Measurements from ENCODE around the gene ICOS.

The ICOS gene, protein sequence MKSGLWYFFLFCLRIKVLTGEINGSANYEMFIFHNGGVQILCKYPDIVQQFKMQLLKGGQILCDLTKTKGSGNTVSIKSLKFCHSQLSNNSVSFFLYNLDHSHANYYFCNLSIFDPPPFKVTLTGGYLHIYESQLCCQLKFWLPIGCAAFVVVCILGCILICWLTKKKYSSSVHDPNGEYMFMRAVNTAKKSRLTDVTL

DNA sequence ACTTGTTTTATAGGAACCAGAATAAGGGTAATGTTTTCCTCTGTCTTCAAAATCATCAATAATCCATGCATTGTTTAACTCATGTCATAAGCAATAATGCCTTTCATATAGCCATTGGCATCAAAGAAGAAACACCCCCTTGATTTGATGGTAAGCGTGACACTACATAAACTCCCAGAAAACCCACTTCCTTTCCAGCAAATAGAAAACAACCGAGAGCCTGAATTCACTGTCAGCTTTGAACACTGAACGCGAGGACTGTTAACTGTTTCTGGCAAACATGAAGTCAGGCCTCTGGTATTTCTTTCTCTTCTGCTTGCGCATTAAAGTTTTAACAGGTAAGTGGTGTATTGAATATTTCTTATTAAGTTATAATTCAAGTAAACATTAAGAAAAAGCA, at the start of gene ICOS:
Gene ICOS (plus strand): TSS at position 229 of the 400 bp plus-strand sequence. CDS start 52 bp downstream, at position 281.
- no peak for DNase-seq

DNA sequence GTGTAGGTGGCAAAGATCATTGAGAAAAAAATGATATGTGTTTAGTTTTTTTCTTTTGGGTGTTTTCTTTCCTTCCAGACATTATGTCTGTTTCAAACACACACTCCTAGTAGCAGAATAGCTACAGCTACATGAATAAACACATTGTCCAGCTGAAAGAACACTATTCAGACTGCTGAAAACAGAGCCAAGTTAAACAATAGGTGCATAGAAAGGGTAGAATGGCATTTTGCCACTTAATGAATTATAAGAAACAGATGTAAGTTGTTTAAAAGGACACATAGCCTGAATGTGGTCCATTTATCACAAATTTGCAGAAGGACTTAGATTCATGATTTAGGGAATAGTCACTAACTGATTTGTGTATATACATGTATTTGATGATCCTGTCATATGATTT, 48.9 kb upstream of the ICOS start:
- no peak for DNase-seq

DNA sequence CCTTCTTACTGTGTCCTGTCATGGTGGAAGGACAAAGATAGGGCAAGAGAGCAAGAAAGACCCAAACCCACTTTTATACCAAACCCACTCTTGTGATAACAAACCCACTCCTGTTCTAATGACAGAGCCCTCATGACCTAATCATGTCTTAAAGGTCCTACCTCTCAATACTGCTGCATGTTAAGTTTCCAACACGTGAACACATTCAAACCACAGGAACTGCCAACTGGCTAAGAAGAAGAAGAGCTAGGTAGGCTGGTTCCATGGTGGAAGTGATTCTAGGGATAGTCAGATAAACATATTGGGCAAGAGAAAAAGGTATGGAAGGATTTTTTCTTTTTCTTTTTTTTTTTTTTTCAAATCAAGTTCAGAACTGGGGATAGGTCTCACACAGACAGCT, 47.0 kb upstream of the ICOS start:
- no peak for DNase-seq

DNA sequence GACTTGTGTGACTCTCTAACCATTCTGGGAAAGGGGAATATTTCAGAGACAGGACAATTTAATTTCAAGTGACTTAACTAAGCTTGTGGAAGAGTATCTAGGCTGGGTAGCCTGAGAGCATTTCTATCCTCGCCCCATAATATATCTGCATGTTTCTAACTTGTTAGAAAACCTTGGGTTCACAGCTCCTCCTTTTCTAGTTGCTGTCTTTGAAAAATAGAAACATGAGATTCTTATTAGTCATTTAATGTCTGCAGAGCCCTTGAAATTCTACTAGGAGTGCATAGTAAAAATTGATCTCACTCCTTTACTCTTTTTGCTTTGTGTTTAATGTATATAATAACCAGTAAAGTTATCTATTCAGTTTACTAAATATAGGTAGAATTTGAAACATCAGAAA, 46.6 kb upstream of the ICOS start:
- DNase-seq, result no peak

DNA sequence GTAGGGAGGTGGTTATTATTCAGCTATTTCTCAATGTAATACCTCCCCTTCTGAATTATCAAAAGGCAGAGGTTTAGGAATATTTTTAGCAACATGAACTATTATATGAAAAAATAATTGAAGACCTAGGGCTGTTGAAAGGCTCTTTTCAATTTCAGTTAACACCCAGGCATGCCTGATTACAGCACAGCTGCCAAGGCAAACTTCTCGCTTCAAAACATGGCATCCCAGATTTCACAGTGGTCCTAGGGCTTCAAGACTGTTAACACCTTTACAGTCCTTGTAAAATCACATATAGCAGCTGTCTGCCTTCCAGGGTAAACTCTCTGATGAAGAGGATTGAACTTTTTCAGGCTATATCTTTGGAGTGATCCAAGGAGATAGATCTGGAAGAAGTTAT, 45.8 kb upstream of the ICOS start:
- DNase-seq, result no peak

DNA sequence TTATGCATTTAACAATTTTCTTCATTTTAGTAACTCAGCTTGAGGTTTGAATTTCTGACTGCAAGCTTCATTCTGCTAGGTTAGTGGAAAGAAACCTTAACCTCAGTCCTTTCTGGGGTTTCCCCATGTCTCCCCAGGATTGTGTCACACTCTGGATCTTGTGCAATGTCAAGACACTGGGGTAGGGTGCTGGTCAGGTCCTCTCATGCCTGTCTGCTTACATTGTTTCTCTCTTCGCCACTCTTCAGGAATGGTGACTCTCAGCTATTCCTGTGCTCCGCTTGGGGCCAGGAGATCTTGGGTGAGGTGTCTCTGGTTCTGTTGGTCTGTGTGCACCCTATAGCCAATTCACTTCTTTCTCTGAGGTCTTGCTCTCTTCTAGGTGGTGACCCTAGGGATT, 45.1 kb upstream of the ICOS start:
- no peak for DNase-seq

DNA sequence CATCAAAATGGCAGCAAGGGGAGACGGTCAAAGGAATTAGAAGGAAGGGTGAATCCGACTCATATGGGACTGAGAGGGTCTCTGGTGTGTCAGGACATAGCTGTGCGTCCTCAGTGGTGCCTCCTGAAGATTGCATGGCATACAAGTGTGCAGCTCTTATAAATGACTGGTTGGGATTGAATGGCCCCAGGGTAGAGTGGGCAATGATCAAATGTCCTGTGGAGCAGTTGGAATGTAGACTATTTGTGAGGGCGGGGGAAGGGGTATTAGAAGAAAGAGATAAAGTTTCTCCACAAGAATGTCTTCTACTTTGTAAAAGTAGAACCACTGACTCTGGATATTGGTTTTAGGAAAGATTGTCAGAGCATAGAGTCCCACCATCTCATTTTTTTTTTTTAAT, 44.4 kb upstream of the ICOS start:
- DNase-seq, result no peak

DNA sequence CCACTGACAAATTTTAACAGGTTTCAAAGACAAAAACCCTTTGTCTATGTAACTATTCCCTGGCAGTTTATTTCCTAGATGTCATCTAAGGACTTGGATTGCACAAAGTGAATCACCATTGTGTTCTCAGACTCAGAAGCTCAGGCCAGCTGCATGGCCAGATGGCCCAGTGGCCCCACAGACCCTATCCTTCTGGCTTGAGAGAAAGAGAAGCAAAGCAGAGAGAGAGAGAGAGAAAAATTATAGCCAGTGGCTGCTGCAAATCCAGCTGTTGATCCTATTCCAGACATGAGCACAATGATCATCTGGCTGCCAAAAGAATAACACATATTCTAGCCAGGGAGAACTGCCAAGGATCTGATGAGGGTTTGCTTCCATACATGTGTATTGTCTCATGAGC, 43.2 kb upstream of the ICOS start:
- DNase-seq, result no peak

DNA sequence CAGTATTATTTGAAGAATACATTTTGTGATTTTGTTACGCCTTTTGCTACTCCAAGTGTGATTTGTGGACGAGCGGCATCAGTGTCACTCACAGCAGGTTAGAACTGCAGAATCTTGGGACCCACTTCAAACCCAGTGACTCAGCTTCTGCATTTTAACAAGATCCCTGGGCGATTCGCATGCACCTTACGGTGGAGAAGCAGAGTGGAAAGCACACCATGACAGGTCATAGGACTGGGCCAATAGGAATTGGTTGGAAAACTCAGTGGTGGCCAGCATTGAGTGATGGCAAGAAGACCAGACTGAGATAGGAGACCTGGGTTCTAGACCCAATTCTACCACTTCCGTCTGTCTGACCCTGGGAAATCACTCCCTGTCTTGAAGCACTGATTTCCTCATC, 42.7 kb upstream of the ICOS start:
- no peak for DNase-seq

DNA sequence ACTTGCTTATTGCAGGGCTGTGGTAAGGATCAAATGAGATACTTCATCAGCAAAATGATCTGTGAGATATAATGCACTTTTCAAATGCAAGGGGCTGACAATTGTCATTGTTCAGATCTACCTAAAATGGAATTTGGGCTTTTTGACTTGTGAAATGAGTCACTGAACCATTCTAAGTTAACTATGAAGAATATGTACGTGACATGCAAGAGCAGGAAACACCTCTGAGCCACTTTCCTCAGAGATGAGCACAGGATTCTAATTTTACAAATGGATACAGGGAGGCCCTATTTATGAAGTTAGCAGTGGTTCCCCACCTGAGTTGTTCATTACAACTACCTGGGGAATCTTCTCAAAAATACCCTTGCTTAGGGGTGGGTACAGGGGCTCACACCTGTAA, 42.3 kb upstream of the ICOS start:
- DNase-seq, result no peak

DNA sequence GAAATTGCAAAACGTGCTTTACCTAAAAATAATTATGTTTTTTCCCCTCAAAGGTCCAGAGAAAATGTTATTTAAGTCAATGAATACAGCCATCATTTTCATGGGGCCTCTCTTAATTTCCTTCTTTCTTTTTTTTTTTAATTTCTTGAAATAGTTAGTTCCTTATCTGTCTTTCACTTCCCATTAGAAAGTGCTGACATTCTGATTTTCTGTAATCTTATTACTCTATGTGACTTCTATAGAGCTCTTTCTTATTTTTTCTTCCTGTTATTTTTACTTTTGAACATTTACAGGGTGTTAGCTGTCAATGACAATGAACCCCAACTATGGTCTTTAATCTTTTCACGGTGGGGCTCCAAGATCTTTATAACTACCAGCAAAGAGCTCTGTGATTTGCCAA, 39.0 kb upstream of the ICOS start:
- DNase-seq, result no peak

DNA sequence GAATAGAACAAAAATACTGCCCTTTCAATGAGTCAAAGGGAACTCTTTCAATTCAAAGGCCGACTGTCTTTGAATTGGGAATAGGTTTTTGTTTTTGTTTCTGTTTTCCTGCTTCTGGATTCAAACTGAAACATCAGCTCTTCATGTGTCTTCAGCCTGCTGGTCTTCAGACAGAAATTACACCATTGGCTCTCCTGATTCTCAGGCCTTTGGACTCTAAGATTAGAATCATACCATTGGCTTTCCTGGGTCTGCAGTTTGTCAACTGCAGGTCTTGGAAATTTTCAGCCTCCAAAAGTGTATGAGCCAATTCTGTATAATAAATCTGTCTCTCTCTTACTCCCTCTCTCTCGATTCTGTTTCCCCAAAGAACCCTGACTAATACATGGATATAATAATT, 37.9 kb upstream of the ICOS start:
- DNase-seq, result no peak

DNA sequence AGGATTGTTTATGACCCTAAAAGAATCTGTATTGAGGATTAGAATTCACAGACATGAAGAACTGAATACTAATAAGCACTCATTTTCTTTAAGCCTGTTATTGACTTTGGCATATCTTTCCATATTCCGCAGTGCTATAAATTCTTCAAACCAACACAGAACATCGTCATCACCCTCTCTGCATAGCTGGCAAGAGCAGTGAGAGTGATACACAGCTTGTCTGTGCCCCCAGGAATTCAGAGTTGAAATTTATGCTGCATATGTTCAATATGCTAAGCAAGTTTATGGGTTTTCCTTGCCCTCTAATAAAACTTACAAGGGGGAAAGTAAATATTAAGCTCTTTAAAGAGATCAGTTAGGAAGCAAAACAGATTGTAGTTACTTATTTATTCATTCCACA, 36.3 kb upstream of the ICOS start:
- no peak for DNase-seq

DNA sequence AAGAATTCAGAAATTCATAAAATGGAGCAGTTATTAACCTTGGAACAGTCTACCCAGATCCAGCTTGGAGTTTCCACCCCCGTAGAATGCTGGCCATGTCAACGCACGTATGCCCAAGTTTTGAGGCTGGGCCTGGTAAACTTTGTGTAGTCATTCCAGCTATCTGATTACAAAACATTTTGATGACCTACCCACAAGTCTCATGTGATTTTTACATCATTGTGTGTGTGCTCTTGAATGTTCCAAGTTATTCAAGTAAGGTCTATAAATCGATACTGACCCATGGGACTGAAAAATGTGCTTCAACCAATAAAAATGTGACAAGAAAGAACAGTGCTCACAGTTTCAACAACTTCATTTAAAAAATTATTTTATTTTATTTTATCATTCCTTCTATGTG, 32.5 kb upstream of the ICOS start:
- no peak for DNase-seq

DNA sequence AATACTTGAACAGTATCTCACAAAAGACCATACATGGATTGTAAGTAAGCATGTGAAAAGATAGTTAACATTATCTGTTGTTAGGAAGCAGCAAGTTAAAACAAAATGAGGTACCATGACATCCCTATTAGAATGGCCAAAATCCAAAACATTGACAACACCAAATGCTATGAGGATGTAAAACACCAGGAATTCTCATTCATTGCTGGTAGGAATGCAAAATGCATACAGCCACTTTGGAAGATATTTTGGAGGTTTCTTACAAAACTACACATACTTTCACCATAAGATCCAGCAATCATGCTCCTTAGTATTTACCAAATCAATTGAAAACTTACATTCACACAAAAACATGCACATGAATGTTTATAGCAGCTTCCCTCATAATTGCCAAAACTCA, 30.9 kb upstream of the ICOS start:
- no peak for DNase-seq

DNA sequence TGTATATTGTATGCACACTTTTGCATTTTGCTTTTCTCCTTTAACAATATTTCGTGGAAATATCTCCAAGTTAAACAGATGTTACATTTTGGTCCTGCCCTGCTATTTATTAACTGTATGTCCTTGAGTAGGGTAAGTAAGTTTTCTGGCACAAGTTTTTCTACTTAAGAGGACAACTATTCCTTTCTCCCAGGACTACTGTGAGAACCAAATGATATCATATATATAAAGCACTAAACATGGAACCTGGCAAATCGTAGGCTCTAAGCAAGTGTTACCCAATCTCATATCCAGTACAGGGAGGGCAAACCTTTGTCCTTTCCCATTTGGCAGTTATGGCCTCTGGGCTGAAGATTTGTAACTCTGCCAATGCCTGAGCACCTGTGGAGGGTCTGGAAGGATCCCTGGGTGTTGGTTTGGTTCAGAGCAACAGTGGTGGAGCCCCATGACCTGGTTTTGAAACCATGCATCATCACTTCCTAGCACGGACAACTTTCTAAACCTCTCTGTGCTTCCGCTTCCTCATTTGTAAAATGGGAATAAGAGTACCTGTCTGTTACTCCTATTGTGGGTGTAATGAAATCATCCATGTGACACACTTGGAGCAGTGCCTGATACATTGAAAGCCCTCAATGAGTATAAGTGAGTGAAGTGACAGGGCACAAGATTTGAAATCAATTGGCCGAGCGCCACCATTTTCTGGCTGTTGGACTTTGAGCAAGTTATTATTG, 28.3 kb upstream of the ICOS start:
- DNase-seq, result no peak

DNA sequence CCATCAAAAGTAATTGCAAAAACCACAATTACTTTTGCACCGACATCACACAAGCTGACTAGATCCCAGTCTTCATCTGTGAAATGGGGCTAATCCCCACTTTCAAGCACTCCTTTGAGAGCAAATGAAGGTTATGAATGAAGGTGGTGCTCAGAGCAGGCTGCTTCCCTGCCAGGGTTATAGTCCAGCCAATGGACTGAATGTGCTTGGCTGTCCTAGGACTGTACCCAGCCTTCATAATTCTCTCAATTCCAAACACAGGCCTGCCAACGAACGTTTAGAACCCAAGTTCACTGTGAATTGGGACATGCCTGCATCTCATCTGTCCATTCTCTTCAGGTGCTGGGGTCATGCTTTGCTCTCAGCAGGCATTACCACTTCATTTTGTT, 27.8 kb upstream of the ICOS start:
- no peak for DNase-seq

DNA sequence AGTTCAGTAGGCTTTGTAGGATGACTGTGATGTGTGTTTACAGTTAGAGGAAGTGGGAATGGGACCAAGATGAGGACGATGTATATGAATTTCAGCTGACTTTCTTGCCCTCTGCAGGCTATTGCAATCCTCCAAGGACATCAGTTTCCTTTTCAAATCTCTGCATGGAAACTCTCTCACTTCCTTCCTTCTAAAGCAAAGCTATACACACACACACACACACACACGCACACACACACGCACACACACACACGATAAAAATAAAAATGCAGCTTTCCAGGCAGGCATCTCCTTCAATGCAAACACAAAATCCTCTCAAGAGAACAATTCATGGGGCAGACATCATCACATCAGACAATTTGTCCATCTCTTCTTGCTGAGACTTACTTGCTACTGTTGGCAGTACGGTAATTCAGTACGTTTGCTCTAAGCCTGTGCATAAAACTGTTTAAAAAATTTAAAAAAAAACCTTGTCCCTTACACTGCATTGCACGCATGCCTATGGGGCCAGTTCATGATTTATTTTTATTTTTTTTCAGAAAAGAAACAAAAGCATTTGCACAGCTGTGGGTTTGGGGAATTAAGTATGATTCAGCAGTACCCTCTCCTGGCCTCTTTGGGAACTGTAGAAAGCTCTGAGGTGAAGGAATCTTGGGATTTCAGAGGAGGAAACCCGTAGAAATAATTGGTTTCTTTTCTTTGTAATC, 27.1 kb upstream of the ICOS start:
- DNase-seq, result no peak

DNA sequence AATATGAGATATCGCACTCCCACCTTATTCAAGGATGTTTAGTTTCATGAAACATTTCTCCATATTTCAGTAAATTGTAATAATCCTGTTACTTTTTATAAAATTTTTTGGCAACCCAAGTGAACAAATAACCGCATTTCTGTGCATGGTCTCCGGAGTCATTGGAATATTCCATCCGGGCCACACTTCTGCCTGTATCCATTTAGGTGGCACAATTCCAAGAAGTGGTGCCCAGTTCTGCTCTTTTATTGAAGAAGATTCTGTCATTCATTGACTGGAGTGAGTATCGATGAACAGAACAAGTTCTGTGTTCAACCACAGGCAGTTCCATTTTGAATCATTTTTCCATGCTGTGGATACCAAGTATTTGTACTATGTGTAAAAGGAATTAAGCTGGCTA, 26.6 kb upstream of the ICOS start:
- no peak for DNase-seq

DNA sequence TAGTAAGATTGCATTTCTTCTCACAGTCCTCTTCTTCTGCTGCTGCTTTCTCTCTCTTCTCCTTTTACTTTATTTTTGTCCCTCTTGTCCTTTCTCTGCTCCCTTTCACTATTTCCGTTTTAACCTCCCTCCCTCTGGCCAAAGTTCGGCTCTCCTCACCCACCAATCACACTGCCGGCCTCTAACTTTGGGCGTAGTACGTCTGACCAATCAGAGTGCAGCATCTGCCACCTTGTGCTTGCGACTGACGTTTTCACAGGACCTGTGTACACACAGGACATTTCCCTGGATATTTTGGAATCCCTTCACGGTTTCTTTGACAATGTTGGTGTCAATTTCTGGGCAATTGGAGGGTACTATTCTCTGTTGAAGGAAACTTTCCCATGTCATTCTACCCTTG, 22.6 kb upstream of the ICOS start:
- DNase-seq, result no peak

DNA sequence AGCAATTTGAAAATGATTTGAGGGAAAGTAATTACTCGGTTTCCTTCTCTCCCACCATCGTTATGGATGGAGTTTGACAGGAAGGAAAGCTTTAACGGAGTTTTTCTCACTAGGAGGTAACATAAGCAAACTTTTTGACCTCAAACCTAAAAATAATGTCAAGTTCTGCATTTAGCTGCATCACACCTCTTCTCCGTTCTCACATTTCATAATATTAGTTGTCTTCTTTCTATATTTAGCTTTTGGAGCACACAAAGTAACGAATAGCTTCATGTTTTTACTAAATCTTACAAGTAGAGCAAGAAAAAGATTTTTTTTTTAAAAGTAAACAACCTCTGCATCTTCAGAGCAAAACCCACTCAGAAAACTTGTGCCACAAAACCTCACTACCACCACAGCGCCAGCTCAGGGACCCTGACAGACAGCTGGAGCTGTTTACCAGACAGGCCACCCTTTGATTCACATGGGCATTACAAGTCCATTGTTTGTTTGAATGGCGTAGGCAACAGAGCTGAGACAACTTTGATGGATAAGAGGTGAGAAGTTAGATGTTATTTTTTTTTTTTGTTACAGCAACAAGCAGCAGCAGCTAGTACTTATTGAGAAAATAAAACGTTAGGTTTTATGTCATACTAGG, 21.9 kb upstream of the ICOS start:
- DNase-seq, result no peak

DNA sequence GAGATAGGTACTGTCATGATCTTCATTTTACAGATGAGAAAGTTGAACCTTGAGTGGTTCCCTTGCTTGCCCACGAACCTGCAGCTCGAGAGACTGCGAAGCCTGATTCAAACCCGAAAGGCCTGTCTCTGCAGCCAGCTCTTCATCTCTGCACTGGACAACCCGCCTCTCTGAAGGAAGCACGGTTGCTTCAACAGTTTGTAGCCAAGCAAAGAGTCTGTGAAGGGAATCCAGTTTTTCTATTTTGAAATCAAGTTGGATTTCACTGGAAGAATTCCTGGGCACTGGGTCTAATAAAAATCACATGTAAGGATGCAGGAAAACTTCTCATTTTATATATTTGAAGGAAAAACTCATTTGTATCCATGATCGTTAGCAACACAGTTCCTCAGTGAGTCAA, 21.3 kb upstream of the ICOS start:
- DNase-seq, result no peak

DNA sequence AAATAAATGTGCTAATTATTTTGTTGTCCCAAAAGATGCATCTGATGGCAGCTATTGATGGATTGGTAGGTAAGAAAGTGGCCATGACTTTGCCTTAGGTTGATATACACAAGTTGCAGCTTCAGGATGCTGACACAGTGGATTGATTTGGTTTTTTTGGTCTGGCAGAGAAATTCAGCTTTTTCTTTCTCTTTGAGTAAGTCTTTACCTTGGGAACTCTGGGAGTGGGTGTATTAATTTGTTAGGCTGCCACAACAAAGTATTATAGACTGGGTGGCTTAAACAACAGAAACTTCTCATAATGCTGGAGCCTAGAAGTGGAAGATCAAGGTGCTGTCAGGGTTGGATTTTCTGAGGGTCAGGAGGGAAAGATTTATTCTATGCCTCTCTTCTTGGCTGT, 19.8 kb upstream of the ICOS start:
- no peak for DNase-seq

DNA sequence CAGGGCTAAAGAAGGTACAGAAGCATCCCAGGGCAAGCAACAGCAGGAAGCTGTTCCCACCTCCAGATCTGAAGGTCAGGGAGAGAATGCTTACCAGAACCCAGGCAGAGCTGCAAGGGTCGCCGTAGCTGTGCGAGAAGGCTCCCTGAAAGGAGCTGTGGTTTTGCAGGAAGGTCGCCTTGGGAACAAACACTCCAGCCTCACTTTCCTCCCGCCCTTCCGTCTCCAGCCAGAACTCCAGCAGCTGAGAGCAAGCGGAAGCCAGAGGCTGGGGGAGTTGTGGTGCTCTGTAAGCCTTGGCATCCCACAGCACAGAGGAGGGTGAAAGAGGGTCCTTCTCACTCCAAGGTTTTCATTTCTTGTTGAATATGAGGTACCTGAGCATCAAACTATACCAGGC, 18.3 kb upstream of the ICOS start:
- DNase-seq, result no peak
